COR-L47 (cell line): ENCODE data around the gene MAD1L1.
"Not testable (repeated sequence)": the region's sequence is repeated elsewhere in the genome, so short reads cannot be mapped to it uniquely, and the experiment has no call there.

Experiments used
- DNase-seq: peaks from one replicate; lab custom pipeline; 2025; lab: John Stamatoyannopoulos, UW

MAD1L1 gene

GRCh38 chr7:2173189-2173827, 59.4 kb downstream of the MAD1L1 start:
- DNase-seq, result peak; percentile 70

GRCh38 chr7:2172311-2173188, 60.2 kb downstream of the MAD1L1 start:
- peak; percentile 70 for DNase-seq

- DNase-seq, result no peak
Measured at GRCh38 chr7:2171855-2172254, 60.9 kb downstream of the MAD1L1 start.

- DNase-seq, result no peak
Measured at GRCh38 chr7:2170576-2171521, 61.9 kb downstream of the MAD1L1 start.

- DNase-seq, result no peak
Measured at GRCh38 chr7:2169923-2170575, 62.7 kb downstream of the MAD1L1 start.

- no peak for DNase-seq
Measured at GRCh38 chr7:2168615-2169311, 64.0 kb downstream of the MAD1L1 start.

- no peak for DNase-seq
Measured at GRCh38 chr7:2166625-2167280, 66.0 kb downstream of the MAD1L1 start.

- DNase-seq, result no peak
Measured at GRCh38 chr7:2165610-2166594, 66.8 kb downstream of the MAD1L1 start.

- DNase-seq, result no peak
Measured at GRCh38 chr7:2165239-2165609, 67.5 kb downstream of the MAD1L1 start.

GRCh38 chr7:2164646-2165045, 68.1 kb downstream of the MAD1L1 start:
- DNase-seq, result no peak

- no peak for DNase-seq
Measured at GRCh38 chr7:2163600-2164555, 68.9 kb downstream of the MAD1L1 start.

- no peak for DNase-seq
Measured at GRCh38 chr7:2162959-2163358, 69.8 kb downstream of the MAD1L1 start.

GRCh38 chr7:2162004-2162902, 70.5 kb downstream of the MAD1L1 start:
- DNase-seq, result not testable (repeated sequence)

- no peak for DNase-seq
Measured at GRCh38 chr7:2159176-2159520, 73.6 kb downstream of the MAD1L1 start.

- DNase-seq, result peak; percentile 72
Measured at GRCh38 chr7:2158331-2159175, 74.2 kb downstream of the MAD1L1 start.
